DMS 273 (cell line): ENCODE results near the gene CSF1.
"Not testable (repeated sequence)": the region's sequence is repeated elsewhere in the genome, so short reads cannot be mapped to it uniquely, and the experiment has no call there.

Experiments
- DNase-seq: peaks from one replicate; lab custom pipeline; 2025; ENCODE audit not compliant: unreplicated experiment; lab: John Stamatoyannopoulos, UW

CSF1 gene, protein sequence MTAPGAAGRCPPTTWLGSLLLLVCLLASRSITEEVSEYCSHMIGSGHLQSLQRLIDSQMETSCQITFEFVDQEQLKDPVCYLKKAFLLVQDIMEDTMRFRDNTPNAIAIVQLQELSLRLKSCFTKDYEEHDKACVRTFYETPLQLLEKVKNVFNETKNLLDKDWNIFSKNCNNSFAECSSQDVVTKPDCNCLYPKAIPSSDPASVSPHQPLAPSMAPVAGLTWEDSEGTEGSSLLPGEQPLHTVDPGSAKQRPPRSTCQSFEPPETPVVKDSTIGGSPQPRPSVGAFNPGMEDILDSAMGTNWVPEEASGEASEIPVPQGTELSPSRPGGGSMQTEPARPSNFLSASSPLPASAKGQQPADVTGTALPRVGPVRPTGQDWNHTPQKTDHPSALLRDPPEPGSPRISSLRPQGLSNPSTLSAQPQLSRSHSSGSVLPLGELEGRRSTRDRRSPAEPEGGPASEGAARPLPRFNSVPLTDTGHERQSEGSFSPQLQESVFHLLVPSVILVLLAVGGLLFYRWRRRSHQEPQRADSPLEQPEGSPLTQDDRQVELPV

DNA sequence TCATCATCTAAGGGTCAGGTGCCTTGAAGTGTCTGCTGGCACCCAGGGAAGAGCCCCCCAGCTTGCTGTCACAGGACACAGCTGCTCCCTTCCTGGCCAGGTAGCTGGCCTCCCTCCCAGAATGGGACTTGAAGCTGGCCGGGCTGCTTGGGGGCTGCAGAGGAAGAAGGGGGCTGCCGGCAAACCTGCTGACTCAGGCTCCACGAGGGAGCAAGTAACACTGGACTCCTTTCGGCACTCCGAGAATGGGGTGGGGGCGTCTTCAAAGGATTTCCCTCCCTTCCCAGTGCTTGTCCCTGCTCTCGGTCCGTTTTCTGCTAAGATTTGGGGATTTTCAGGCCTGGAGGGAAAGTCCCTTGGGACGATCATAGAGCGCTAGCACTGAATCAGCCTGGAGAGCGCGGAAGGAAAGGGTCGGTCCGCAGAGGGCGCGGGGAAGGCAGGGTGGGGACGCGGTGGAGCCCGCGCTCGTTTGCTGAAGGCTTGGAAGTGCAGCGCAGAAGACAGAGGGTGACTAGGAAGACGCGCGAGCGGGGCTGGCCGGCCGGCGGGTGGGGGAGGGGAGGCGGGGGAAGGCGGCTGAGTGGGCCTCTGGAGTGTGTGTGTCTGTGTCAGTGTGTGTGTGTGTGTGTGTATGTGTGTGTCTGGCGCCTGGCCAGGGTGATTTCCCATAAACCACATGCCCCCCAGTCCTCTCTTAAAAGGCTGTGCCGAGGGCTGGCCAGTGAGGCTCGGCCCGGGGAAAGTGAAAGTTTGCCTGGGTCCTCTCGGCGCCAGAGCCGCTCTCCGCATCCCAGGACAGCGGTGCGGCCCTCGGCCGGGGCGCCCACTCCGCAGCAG is at the start of gene CSF1:
TSS of gene CSF1 (plus strand) at position 727 of the 840 bp plus-strand sequence. CDS start 175 bp downstream, outside the sequence.
- peak; percentile 79 for DNase-seq

- not testable (repeated sequence) for DNase-seq
Observed at GRCh38 chr1:109861616-109862015, 49.0 kb upstream of the CSF1 start.

GRCh38 chr1:109863667-109864046 is 47.0 kb upstream of the CSF1 start:
- DNase-seq, result no peak

DNA sequence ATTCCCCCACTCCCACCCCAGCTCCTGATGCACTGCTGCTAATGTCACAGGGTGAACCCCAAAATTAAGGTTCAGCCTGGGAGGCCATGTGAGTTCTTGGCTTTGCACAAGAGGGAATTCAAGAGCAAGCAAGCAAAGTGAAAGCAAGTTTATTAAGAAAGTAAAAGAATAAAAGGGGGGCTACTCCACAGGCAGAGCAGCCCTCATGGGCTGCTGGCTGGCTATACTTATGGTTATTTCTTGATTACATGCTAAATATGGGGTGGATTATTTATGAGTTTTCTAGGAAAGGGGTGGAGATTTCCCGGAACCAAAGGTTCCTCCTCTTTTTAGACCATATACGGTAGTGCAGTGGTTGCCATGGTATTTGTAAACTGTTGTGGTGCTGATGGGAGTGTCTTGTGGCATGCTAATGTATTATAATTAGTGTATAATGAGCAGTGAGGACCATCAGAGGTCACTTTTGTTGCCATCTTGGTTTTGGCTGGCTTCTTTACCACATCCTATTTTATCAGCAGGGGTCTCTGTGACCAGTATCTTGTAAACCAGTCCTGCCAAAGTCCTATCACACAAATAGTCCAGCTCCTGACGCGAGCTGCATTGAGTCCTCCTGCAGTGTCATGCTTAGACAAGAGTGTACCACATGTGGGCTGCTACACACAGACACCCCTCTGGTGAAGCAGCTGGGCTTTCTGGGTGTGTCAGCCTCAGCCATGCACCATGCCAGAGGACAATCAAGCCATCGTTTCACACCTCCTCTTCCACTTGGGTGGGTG is 46.4 kb upstream of the CSF1 start:
- DNase-seq, result no peak

GRCh38 chr1:109864930-109865612 is 45.6 kb upstream of the CSF1 start:
- no peak for DNase-seq

GRCh38 chr1:109866071-109866470 is 44.6 kb upstream of the CSF1 start:
- no peak for DNase-seq

- no peak for DNase-seq
Observed at GRCh38 chr1:109873278-109874175, 37.1 kb upstream of the CSF1 start.

DNA sequence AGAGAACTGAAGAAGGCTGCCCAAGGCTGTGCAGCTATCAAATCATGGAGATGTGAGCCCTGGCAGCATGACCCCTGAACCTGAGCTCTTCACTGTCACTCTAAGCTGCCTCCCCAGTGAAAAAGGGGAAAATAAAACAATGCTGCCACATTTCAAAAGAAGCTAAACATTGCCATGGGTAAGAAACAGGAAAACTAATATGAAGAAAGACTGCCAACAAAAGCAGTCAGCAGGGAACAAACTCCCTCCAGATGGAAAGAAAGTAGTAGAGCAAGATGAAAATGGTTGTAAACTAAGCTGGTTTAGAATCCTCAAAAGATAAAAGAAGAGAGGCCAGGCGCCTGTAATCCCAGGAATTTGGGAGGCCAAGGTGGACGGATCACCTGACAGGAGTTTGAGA is 36.2 kb upstream of the CSF1 start:
- no peak for DNase-seq

DNA sequence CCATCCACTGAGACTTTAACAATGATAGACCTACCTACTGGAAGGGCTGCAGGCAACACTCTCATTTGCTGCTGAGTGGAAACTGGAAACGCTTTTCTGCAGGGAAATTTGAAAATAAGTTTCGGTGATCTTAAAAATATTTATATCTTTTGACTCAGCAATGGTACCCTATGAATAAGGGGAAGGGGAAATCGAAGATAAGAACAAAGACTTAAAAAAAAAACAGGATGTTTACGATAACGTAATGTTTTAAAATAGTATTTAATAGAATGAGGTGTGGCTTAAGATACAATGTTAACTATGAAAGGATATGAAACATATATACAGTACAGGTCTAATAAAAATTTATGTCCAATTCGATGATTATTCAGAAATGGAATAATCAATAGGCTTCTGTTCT is 34.8 kb upstream of the CSF1 start:
- DNase-seq, result no peak

DNA sequence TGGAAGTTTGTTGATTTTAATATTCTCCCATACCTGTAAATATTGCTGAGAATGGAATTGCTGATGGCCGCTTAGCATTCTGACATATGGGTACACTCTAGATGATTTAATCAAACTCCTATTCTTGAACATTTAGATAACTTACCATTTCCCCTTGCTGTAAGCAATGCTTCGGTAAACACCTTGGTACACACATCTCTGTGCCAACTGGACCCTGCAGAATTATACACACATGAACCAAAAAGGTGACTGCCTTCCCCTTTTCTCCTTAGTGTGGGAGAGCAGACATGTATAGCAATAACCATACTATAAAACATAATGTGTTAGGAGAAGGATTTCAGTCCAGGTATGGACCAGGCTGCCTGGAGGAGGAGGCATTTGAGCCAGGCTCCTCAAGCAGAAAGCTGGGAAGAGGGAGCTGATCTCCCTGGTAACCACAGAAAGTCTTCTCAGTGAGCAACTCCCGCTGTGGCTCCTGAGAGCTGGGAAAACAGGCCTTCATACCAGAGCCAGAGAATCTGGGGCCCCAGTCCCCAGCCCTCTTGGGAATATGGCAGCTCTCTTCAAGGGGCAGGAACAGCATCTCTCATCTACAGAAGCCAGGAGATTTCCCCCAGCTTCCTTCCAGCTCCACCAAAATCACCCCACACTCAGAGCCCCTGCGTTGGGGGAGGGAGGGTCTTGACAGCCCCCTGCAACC is 33.9 kb upstream of the CSF1 start:
- DNase-seq, result no peak

- DNase-seq, result no peak
Observed at GRCh38 chr1:109877317-109877771, 33.3 kb upstream of the CSF1 start.

DNA sequence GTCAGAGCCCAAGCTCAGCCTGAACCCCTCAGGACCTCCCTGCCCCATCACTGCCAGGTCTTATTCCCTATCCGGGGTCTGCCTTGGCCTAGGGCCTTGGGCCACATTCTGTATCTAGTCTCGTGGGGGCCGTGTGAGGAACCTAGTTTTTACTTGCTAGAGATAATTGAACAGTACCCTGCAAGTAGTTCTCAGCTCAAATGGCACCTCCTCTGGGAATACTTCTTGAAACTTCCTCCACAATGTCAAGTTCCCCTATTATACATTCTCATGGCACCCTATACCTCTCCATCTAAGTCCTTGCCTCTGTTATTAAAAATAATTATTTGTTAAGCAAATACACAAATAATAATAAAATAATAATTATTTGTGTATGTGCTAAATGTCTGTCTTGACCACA is 32.9 kb upstream of the CSF1 start:
- DNase-seq, result no peak

- no peak for DNase-seq
Observed at GRCh38 chr1:109878531-109879104, 32.0 kb upstream of the CSF1 start.

DNA sequence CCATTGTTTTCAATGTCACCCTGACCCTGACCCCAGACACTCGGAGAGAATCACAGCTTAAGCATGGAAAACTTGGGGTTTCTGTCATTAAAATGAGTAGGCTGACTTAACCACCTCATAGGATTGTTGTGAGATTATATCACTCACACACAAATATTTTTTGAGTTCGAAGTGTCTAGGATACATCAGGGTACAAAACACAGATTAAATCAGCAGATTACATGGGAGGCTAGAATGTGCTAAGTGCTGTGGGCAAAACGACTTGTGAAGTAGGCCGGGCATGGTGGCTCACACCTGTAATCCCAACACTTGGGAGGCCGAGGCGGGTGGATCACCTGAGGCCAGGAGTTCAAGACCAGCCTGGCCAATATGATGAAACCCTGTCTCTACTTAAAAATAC is 31.3 kb upstream of the CSF1 start:
- not testable (repeated sequence) for DNase-seq

GRCh38 chr1:109879881-109880525 is 30.6 kb upstream of the CSF1 start:
- no peak for DNase-seq

GRCh38 chr1:109880971-109881894 is 29.4 kb upstream of the CSF1 start:
- no peak for DNase-seq

- no peak for DNase-seq
Observed at GRCh38 chr1:109881906-109882287, 28.8 kb upstream of the CSF1 start.
